K562 (cell line): ENCODE measurements around the gene CASR.

Experiments used
- CBX8 ChIP-seq: fragments of 200-600 bp; sonication (generic); IDR thresholded peaks from 2 replicates; pipeline ENCODE4 v1.6.1; 2012; ENCODE audit warnings: borderline replicate concordance, mixed run types, low read depth, mild to moderate bottlenecking, moderate library complexity, mixed read lengths, low read length, control low read depth, inconsistent platforms; ENCODE audit not compliant: poor library complexity, severe bottlenecking; ENCODE audit errors: extremely low read depth
- CTCF ChIP-seq, 3 experiments: IDR thresholded peaks in 2 of 3; conservative IDR thresholded peaks in 1 of 3; 2 replicates each; pipeline ENCODE4 v1.5.1; 2011 to 2012; ENCODE audit warnings: low read length in 3 of 3, mild to moderate bottlenecking in 3 of 3, control low read depth in 2 of 3, improper control_type of control experiment in 1 of 3, inconsistent platforms in 1 of 3, low read depth in 1 of 3, mixed read lengths in 1 of 3, moderate library complexity in 1 of 3; ENCODE audit not compliant: insufficient read depth in 2 of 3
- DACH1 ChIP-seq: fragments of 450-650 bp; IDR thresholded peaks from 2 replicates; pipeline ENCODE4 v1.6.1; 2018; ENCODE audit not compliant: partially characterized antibody
- IRF9 ChIP-seq: fragments of 450-650 bp; IDR thresholded peaks from 2 replicates; pipeline ENCODE4 v1.6.1; 2016; ENCODE audit warnings: missing biosample characterization, missing genetic modification characterization
- MEIS2 ChIP-seq: fragments of 450-650 bp; IDR thresholded peaks from 2 replicates; pipeline ENCODE4 v1.6.1; 2014; ENCODE audit warnings: mild to moderate bottlenecking; ENCODE audit not compliant: partially characterized antibody
- NCOR1 ChIP-seq: fragments of 450-650 bp; IDR thresholded peaks from 2 replicates; pipeline ENCODE4 v1.6.1; 2016; ENCODE audit warnings: mild to moderate bottlenecking, moderate library complexity
- PHTF2 ChIP-seq: fragments of 250-450 bp; sonication (Bioruptor Pico); IDR thresholded peaks from 2 replicates; pipeline ENCODE4 v1.5.0; 2021; ENCODE audit warnings: mild to moderate bottlenecking
- POLR2A ChIP-seq: fragments of 450-650 bp; conservative IDR thresholded peaks from 2 replicates; pipeline ENCODE4 v1.6.1; 2016
- SIN3A ChIP-seq, 2 experiments: fragments of 150-350 bp in 1 of 2; IDR thresholded peaks; 2 replicates each; pipeline ENCODE4 v1.6.1; 2011 to 2016; ENCODE audit warnings: borderline replicate concordance in 2 of 2, low read depth in 2 of 2, low read length in 2 of 2, mild to moderate bottlenecking in 2 of 2, moderate library complexity in 2 of 2; ENCODE audit not compliant: control insufficient read depth in 1 of 2
- SMARCC2 ChIP-seq: fragments of 450-650 bp; IDR thresholded peaks from 2 replicates; pipeline ENCODE4 v1.6.1; 2017; ENCODE audit warnings: antibody characterized with exemption, moderate library complexity, mild to moderate bottlenecking, low read depth

- TF ChIP-seq CTCF (IDR thresholded peaks at IDR 0.05 in 2 of 3, conservative IDR thresholded peaks at IDR 0.05 in 1 of 3; ENCODE audit: insufficient read depth in 2 of 3, low read depth in 1 of 3, low read length in 3 of 3) (no peak), PHTF2 (CRISPR knock-in tag) (no peak), CBX8 (no peak), MEIS2 (no peak), IRF9 (no peak), NCOR1 (no peak), SIN3A (IDR thresholded peaks at IDR 0.05; ENCODE audit: borderline replicate concordance in 2 of 2, control insufficient read depth in 1 of 2, low read depth in 2 of 2, low read length in 2 of 2) (no peak), POLR2A (no peak), DACH1 (no peak), SMARCC2 (no peak)
Measured at GRCh38 chr3:122315619-122316018, 132.2 kb downstream of the CASR start.
